Thoracic aorta (tissue), 2 donors: ENCODE data around the gene TLE4. TPM values are rescaled to one million over a fixed set of nuclear protein-coding genes. Genes with fewer than 3 reads are reported as not detected.
"Not testable (repeated sequence)": the region's sequence is repeated elsewhere in the genome, so short reads cannot be mapped to it uniquely, and the experiment has no call there.

Source experiments
- ATAC-seq: fragments of 150-250 bp; one replicate; pipeline ENCODE4 v1.8.0; 2017; ENCODE audit warnings: low read depth; ENCODE audit not compliant: insufficient number of reproducible peaks, low FRiP score
- DNase-seq: peaks from one replicate; pipeline ENCODE4 v3.0.0-alpha.2; 2020; ENCODE audit warnings: low spot score
- H3K27ac ChIP-seq, 2 donors: fragments of 200-600 bp; sonication (generic); 1 replicate in 1 of 2; 2 replicates in 1 of 2; pipeline ENCODE4 v1.5.1; 2016; ENCODE audit warnings: mild to moderate bottlenecking in 2 of 2, moderate library complexity in 2 of 2
- H3K27me3 ChIP-seq: fragments of 200-600 bp; sonication (generic); replicated peaks from 2 replicates; pipeline ENCODE4 v1.6.0; 2016; ENCODE audit warnings: mild to moderate bottlenecking; ENCODE audit not compliant: insufficient read depth
- H3K36me3 ChIP-seq: fragments of 200-600 bp; sonication (generic); one replicate; pipeline ENCODE4 v1.5.1; 2016
- H3K4me1 ChIP-seq, 2 donors: fragments of 200-600 bp; sonication (generic); 1 replicate in 1 of 2; 2 replicates in 1 of 2; pipeline versions ENCODE4 v1.5.1 to v1.6.0; 2016; ENCODE audit warnings: low read depth in 2 of 2, mild to moderate bottlenecking in 1 of 2; ENCODE audit not compliant: control insufficient read depth in 1 of 2
- H3K4me3 ChIP-seq: fragments of 200-600 bp; sonication (generic); 2 replicates; pipeline ENCODE4 v1.5.1; 2016; ENCODE audit warnings: mild to moderate bottlenecking
- H3K9me3 ChIP-seq: fragments of 200-600 bp; sonication (generic); 2 replicates; pipeline ENCODE4 v1.5.1; 2016
- total RNA-seq, 2 donors: library from RNA; depleted of rRNA; stranded (reverse); fragments of >200 nt; gene quantifications; one replicate each; pipeline versions ENCODE4 v1.1.0 to v1.2.3, GENCODE V29; 2016
- TF ChIP-seq, protein P1 (sequence below): fragments of 200-600 bp; sonication (generic); IDR thresholded peaks from one replicate; pipeline ENCODE4 v1.5.1; 2019; ENCODE audit warnings: antibody characterized with exemption

Gene TLE4
- total RNA-seq, 2 donors from 2014 or later, result 19.7 to 44.1 TPM

DNA sequence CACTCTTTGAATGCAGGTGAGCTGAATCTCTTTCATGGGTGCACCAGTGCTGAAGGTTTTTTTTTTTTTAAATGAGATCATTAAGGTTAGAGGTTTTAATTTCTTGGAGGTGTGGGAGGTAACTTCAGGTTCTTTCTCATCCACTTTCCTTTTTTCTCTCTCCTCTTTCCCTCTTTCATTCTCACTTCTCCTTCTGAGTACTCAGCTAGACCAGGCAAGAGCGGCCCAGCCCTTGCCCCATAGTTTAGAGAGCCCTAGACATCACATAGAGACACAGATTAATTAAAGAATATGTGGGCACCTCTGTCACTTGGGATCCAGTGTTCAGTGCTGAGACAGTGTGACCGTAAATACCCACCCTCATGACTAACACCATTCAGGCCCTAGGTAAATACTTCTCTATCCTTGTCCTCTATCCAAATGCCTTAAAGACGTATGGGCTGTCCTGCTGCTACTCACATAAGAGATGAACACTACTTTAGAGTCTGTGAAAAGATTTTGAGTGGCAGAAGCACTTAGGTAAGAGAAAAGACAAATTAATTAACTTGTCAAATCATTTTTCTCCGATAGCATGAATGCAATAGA lies 174.1 kb downstream of the TLE4 start:
- Histone ChIP-seq H3K4me3 (no peak overlapping the region), H3K4me1 (peaks cover 0 to 13% of the 10 kb centered on the region in 2 donors), H3K27ac (no peak overlapping the region), H3K27me3 (no peaks in the 10 kb centered on the region), H3K9me3 (no peaks in the 10 kb centered on the region), H3K36me3 (no peaks in the 10 kb centered on the region)
- TF ChIP-seq, protein P1, sequence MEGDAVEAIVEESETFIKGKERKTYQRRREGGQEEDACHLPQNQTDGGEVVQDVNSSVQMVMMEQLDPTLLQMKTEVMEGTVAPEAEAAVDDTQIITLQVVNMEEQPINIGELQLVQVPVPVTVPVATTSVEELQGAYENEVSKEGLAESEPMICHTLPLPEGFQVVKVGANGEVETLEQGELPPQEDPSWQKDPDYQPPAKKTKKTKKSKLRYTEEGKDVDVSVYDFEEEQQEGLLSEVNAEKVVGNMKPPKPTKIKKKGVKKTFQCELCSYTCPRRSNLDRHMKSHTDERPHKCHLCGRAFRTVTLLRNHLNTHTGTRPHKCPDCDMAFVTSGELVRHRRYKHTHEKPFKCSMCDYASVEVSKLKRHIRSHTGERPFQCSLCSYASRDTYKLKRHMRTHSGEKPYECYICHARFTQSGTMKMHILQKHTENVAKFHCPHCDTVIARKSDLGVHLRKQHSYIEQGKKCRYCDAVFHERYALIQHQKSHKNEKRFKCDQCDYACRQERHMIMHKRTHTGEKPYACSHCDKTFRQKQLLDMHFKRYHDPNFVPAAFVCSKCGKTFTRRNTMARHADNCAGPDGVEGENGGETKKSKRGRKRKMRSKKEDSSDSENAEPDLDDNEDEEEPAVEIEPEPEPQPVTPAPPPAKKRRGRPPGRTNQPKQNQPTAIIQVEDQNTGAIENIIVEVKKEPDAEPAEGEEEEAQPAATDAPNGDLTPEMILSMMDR, result no peak
- DNase-seq, result no peak
- no peak for ATAC-seq

DNA sequence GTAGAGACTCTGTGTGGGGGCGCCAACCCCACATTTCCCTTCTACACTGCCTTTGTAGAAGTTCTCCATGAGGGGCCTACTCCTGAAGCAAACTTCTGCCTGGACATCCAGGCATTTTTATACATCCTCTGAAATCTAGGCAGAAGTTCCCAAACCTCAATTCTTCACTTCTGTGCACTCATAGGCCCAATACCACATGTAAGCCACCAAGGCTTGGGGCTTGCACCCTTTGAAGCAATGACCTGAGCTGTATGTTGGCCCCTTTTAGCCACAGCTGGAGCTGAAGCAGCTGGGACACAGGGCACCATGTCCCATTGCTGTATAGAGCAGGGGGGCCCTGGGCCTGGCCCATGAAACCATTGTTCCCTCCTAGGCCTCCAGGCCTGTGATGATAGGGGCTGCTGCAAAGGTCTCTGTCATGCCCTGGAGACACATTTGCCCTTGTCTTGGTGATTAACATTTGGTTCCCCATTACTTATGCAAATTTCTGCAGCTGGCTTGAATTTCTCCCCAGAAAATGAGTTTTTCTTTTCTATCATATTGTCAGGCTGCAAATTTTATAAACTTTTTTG lies 180.2 kb downstream of the TLE4 start:
- H3K27me3 ChIP-seq, H3K27ac ChIP-seq, ATAC-seq, DNase-seq, H3K36me3 ChIP-seq, H3K4me1 ChIP-seq, H3K4me3 ChIP-seq, H3K9me3 ChIP-seq: not testable (repeated sequence)

DNA sequence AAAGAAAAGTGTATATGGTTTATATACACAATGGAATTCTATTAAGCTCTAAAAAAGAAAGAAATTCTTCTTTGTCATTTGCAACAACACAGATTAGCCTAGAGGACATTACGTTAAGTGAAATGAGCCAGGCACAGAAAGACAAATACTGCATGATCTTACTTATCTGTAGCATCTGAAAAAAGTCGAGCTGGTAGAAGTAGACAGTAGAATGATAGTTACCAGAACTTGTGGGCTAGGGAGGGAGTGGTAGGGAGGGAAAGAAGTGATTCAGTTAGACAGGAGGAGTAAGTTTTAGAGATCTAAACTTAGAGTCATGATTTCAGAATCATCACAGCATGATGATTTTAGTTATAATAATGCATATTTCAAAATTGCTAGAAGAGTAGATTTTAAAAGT lies 184.6 kb downstream of the TLE4 start:
- no peak overlapping the region for H3K27ac ChIP-seq
- H3K4me1 ChIP-seq, result no peaks in the 10 kb centered on the region
- H3K4me3 ChIP-seq, result no peak overlapping the region
- DNase-seq (no peak), ATAC-seq (no peak)
- H3K36me3 ChIP-seq, result no peaks in the 10 kb centered on the region
- no peaks in the 10 kb centered on the region for H3K27me3 ChIP-seq
- no peaks in the 10 kb centered on the region for H3K9me3 ChIP-seq
- TF ChIP-seq, protein P1, result no peak

DNA sequence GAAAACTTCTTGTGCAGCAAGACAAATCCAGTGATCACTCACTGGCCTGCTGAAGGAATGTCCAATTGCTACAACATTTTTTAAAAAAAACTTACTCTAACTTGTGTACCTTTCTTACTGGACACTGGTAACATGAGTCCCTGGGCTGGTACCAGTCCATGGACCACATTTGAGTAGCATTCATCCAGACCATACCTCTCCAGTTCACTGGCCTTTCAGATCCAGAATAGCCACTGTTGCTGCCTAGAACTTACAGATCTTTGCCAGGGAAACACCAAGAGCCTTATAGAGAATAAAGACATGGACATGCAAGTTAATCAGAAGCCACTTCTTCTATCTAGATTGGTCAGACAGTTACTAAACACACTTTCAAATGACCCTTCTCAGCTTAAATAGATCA lies 185.3 kb downstream of the TLE4 start:
- Histone ChIP-seq H3K27me3 (no peaks in the 10 kb centered on the region), H3K9me3 (no peaks in the 10 kb centered on the region), H3K27ac (no peak overlapping the region), H3K4me1 (no peaks in the 10 kb centered on the region), H3K4me3 (no peak overlapping the region), H3K36me3 (no peaks in the 10 kb centered on the region)
- TF ChIP-seq, protein P1, result no peak
- ATAC-seq (no peak), DNase-seq (no peak)

DNA sequence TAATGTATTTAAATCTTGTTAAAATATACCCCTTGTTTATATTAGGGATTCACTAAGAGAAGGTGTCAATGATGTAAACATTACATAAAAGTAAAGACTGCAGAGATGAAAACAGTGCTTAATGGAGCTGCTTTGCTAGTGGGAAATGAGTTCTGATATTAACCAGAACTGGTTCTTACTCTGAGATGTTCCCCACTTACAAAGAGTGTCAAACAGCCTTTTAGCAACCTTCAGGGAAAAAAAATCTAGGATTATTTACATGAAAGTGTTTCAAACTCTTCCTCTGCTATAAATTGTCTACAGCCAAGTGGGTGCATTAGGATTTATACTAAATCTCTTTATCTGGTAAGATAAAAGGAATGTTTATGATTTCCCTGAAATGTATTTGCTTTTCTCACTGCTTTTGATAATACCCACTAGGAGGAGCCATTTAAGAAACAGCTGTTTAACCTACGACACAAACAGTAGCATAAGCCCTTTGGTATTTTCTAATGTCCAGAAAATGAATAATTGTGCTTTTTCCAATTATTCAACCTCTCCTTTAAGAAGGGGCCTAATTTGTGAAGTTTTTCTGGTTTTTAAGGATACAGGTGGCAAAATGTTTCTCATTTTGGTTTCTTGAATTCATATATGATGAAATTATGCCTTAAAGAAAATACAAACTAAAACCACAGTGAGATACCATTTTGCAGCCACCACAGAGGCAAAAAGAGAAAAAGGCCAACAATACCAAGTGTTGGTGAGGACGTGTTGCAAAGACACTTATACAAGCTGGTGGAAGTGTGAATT lies 186.3 kb downstream of the TLE4 start:
- H3K27ac ChIP-seq, result no peak overlapping the region
- no peaks in the 10 kb centered on the region for H3K9me3 ChIP-seq
- H3K27me3 ChIP-seq, result no peaks in the 10 kb centered on the region
- H3K4me1 ChIP-seq, result no peaks in the 10 kb centered on the region
- ATAC-seq, result no peak
- no peak for DNase-seq
- no peak overlapping the region for H3K4me3 ChIP-seq
- TF ChIP-seq, protein P1, result no peak
- H3K36me3 ChIP-seq, result no peaks in the 10 kb centered on the region
